Liver (tissue), 3 donors: ENCODE results near the gene CACNA1D.

Source experiments
- JUND ChIP-seq, 2 donors: IDR thresholded peaks; 2 replicates each; pipeline ENCODE4 v1.6.1; 2016; ENCODE audit warnings: antibody characterized with exemption in 2 of 2
- MAX ChIP-seq: IDR thresholded peaks from 2 replicates; pipeline ENCODE4 v1.6.1; 2016; ENCODE audit warnings: antibody characterized with exemption
- YY1 ChIP-seq: IDR thresholded peaks from 2 replicates; pipeline ENCODE4 v1.6.1; 2016; ENCODE audit warnings: antibody characterized with exemption, mild to moderate bottlenecking
- TF ChIP-seq, protein P1 (sequence below): fragments of 150-350 bp; IDR thresholded peaks from 2 replicates; pipeline ENCODE4 v1.5.1; 2017; ENCODE audit warnings: improper control_type of control experiment, low read depth, low read length; ENCODE audit not compliant: missing input control
- TF ChIP-seq, protein P2 (sequence below): IDR thresholded peaks from 2 replicates; pipeline ENCODE4 v1.6.1; 2016; ENCODE audit warnings: antibody characterized with exemption
- donor health status: healthy.
- donor health status: healthy.

DNA sequence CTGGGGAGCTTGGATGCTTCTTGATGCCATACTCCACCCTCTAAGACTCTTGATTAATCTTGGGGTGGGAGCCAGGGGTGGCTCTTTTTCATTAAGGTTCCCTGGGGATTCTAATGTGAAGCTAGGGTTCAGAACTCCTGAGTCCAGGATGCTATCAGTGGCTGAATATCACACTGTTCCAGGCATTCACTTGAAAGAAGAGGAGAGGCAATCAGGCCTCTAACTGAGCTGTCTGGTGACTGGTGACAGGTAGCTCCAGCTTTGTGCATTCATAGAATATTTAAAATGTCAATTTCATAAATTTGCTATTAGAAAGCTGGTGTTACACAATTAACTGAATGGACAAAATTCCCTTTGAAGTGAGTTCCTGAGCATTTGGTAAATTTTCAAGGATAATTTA is 212.8 kb downstream of the CACNA1D start:
- TF ChIP-seq, protein P1, sequence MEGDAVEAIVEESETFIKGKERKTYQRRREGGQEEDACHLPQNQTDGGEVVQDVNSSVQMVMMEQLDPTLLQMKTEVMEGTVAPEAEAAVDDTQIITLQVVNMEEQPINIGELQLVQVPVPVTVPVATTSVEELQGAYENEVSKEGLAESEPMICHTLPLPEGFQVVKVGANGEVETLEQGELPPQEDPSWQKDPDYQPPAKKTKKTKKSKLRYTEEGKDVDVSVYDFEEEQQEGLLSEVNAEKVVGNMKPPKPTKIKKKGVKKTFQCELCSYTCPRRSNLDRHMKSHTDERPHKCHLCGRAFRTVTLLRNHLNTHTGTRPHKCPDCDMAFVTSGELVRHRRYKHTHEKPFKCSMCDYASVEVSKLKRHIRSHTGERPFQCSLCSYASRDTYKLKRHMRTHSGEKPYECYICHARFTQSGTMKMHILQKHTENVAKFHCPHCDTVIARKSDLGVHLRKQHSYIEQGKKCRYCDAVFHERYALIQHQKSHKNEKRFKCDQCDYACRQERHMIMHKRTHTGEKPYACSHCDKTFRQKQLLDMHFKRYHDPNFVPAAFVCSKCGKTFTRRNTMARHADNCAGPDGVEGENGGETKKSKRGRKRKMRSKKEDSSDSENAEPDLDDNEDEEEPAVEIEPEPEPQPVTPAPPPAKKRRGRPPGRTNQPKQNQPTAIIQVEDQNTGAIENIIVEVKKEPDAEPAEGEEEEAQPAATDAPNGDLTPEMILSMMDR = no peak
- no peak for TF ChIP-seq YY1
- TF ChIP-seq, protein P2, sequence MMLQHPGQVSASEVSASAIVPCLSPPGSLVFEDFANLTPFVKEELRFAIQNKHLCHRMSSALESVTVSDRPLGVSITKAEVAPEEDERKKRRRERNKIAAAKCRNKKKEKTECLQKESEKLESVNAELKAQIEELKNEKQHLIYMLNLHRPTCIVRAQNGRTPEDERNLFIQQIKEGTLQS = no peak
- no peak for TF ChIP-seq MAX
- TF ChIP-seq JUND (IDR thresholded peaks at IDR 0.05) = no peak
